AG20443 (cell line): ENCODE results near the gene FASTKD2.
A peak's percentile ranks its signal among the peaks of the same experiment; 100 is the strongest.
"Not testable (repeated sequence)": the region's sequence is repeated elsewhere in the genome, so short reads cannot be mapped to it uniquely, and the experiment has no call there.

Experiments used
- DNase-seq: peaks from one replicate; pipeline ENCODE4 v3.0.0; 2012; ENCODE audit warnings: low spot score, mixed read lengths

Gene FASTKD2

GRCh38 chr2:206790311-206790935, 25.0 kb downstream of the FASTKD2 start:
- DNase-seq, result peak; percentile 24

DNA sequence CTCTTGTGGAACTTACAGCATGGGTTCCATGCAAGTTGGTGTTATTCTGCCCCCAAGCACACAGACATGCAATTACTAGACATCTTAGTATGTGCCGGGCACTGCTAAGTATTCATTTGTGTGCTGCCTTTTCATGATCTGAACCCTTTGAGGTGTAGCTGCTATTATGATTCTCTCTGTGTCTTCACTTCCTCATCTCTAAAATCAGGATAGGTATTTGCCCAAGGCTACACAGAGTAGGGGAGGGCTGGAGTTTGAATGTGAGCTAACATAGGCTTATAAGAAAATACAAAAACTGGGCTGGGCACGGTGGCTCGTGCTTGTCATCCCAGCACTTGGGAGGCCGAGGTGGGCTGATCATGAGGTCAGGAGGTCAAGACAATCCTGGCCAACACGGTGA, 27.2 kb downstream of the FASTKD2 start:
- DNase-seq, result no peak

DNA sequence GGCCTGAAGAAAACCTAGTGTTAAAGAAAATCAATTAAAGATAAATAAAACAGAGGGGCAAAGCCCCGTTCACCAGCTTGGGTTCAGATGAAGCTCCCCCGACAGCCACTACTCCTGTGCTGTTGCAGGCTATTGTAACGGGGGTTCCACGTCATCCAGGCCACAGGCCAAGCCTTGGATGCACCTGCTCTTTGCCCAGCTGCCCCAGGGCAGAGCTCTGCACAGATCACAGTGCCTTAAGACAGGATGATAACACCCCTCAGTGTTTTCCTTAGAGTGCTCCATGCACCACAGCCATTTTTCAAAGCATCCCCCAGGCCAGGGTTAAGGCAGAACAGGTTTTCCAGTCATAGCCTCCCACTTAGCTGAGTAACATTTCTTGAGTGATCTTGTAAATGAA, 32.0 kb downstream of the FASTKD2 start:
- DNase-seq, result no peak

- DNase-seq, result no peak
These were observed 32.6 kb downstream of the FASTKD2 start for GRCh38 chr2:206798000-206798399.

DNA sequence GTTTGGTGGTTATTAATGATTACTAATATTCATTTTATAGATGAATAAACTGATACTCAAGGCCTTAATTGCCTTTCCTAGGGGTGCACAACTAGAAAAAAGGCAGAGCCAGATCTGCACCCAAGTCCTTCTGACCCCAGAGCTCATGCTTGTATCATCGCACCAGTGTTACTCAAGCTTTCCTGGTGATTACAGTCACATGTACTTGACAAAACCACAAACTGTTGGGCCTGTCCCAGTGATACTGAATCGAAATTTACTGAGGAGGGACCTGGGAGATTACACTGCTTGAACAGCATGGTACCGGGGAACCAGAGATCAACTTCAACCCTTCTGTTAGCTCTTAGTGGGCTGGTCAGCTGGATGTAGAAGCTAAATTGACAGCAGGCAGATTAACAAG, 33.7 kb downstream of the FASTKD2 start:
- no peak for DNase-seq

DNA sequence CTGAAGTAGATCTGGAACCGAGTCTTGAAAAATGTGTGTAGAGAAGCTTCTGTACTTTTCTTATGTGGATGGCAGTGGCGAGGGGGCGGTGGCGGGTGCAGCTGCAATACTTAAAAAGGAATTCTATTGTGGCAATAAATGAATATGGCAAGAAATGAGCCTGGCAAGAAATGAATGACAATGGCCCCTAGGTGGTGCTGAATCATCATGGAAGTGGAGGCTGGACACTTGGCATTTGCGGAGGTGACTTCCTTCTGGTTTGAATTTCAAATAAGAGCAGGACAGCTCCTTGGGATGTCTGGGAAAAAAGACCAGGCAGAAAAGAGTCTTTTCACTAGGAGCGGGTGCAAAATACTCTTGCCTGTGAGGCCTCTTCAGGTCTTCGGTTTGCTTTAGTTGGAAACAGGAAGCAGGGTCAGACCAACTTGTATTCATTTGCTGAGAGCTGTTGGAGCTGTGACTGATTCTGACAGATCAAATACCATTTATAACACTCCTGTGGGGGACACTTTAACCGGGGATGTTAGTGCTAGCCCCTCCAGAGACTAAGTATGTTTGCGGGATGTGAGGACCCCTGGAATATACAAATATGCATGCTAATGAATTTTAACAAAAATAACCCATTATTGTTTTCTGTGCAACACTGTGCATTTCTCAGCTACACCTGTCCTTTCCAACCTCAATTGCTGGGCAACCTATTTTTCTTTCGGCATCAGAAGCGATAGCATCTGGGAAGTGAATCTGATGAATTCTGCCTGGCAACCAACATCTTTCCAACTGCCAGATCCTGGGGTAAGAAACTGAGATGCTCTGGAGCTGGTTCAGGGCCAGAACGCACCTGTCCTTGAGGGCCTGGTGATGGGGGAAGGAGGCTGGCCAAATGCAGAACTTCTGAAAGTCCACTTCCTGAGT, 35.4 kb downstream of the FASTKD2 start:
- peak; percentile 78 for DNase-seq

GRCh38 chr2:206801418-206802189, 36.2 kb downstream of the FASTKD2 start:
- DNase-seq, result no peak

DNA sequence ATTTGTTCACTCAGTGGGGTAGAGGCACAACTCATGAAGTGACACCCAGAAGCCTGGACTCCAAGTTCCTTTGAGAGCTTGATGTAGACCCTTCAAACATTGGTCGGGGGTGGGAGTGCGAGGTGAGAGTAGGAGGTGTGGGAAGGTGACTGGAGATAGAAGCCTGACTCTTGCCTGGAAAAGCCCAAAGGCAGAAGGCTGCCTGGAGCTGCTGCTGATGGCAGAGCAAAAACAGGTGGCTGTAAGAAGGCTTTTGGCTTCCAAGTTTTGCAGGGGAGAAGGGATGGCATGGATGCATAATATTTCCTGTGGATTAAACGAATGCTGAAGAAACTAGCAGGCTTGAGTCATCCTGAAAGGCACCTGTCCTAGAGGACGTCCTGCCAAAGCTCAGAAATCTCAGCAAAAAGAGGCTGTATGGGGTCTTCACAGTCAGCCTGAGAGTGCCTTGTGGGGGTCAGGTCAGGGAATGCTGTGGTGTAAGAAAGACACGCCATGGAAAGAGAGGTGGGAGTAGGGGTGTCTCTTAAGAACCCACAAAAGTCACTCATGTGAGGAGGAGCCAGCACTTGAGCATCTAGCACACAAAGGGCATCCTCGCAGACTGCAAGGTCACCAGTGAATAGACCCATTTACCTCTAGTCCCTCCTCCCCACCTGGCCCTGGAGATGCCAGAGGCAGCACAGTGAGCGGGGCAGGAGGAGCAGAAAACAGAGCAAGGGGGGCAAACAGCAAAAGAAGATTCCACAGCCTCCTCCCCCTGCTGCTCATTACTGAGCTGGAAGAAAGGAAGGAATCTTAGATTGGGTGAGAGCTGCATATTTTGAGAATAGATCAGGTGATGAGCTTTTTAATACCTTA, 37.5 kb downstream of the FASTKD2 start:
- no peak for DNase-seq

GRCh38 chr2:206804326-206804725, 38.9 kb downstream of the FASTKD2 start:
- DNase-seq, result peak; percentile 21

DNA sequence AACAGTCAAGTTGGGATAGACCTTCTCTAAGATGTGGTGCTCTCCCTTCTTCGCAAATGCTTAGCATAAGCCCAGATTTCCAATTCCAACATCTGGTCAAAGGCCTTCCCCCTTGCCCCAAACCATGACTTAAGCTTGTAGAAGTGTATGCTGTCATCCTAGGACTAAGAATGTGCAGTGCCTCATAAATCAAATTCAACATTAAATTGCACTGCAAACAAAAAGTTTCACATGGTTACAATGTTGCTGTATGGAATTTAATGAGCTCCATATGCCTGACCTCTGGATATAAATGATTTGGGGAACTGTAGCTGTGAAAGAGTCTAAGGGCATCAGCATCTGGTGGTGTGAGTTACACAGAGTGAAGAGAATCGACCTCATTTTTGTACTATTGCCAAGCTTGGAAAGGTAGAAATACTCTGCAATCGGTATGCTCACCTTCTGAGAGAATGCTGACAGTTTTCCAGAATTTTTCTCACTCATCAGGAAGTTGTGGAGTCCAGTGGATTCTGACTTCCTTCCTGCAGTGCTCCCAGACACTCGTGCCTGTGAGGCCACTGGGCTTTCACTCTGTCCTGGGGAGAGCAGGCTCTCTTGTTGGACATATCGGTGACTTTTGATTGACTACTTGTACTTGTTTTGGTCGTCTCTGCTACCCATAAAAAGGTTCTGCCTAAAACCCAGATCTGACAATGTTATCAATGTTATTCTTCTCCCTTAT, 40.6 kb downstream of the FASTKD2 start:
- no peak for DNase-seq

GRCh38 chr2:206807624-206808023, 42.2 kb downstream of the FASTKD2 start:
- DNase-seq, result not testable (repeated sequence)

- DNase-seq, result not testable (repeated sequence)
These were observed 47.1 kb downstream of the FASTKD2 start for GRCh38 chr2:206812471-206812870.

DNA sequence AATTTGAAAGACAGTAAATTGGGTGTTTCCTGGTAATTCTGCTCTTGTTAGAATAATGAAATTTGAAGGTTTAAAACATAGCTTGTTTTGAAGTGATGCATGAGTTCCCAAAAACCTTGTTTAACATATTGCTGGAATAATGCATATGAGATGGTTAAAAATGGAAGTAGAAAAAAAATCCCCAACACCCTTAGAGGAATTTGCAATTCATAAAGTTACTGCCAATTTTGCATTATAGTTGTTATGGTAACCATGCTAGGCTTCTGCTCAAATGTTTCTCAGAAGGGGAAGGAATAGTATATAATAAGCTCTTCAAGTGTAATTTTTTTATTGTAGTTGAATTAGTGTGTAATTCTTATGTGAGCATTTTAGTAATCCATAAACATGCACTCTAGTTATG, 49.1 kb downstream of the FASTKD2 start:
- DNase-seq, result no peak

DNA sequence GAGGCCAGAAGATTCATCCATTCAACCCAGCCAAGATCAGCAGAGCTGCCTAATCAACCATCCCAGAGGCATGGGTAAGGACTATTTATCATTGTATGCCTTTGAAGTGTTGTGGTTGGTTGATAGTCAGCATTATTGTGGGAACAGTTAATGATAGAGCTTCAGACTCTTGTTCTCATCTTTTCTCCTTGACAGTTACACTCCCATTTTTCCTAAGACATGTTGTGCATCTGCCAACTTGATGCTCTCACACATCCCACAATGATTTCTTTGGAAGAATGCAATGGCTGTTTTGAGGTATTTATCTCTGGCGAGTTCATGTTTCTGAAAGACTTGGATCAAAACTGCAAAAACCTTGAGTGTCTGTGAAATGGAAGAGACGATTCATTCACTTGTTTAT, 55.4 kb downstream of the FASTKD2 start:
- no peak for DNase-seq

DNA sequence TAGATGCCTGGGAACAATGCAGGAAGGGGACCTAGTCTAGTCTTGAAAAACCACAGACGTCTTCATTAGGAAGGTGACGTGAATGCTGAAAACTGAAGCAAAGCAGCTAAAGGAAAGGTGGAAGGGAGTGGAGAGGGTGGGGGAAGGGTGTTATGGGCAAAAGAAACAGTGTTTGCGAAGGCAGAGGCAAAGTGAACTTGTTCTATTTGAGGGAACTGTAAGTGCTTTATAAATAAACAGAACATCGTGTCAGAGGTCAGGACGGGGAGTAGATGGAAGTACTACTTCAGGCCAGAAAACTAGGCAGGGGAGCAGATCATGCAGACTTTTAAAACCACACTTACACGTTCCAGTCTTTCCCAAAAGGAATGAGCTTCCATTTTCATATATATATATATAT, 57.8 kb downstream of the FASTKD2 start:
- no peak for DNase-seq

DNA sequence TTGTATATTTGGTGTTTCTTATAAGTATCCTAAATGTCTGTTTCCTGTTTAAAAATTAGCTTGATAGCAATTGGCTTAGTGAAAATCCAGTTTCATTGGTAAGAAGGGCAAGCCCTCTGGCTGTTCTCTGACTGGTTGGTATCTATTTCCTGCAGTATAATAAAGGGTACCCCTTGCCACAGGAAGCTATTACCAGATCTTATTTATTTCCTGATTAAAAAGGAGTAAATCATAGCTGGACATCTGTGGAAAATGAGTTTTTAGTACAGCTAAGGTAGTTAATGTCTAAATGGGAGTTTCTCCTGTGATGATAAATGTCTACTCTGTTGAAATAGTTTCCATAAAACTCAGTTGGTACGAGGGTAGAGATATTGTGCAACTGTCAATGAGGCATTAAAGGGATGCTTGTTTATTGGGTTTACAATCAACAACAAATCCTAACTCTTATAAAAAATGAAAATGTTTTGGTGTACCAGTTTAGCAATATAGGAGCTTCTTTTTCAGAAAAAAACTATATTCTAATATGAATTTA, 58.7 kb downstream of the FASTKD2 start:
- DNase-seq, result no peak

DNA sequence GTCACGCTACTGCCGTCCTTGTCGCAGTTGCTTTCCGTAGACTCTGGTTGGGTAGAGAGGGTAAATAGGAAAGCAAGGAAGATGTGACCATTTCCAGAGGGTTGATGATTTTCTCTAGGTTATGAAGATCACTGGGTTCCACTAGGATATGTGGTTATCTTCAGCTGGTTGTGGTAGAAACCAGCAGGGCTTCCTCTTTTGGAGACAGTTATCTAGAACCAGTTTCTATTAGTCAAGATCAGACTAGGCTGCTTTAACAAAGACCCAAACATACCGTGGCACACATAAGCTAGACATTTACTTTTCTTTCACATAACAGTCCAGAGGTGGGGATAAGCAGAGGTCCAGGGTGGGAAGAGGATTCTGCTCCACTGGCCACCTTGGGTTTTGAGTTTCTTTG, 59.6 kb downstream of the FASTKD2 start:
- DNase-seq, result no peak

- DNase-seq, result no peak
These were observed 66.1 kb downstream of the FASTKD2 start for GRCh38 chr2:206831442-206831995.

DNA sequence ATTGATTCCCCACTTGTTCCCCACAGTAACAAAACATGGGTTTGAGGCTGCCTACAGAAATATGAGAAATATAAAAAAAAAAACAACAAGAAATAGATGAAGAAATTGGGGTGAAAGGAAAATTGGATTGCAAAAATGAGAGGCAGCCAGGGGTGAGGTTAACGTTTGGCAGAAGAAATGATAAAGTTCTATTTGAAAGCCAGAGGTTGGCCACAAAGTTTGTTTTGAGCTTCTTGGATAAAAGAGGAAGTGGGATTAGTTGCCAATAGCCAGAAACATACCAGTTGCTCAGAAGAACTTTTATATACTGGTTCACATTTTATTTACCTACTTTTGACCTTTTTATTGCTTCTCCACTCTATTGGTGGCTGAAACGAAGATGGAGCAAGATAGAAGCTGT, 67.5 kb downstream of the FASTKD2 start:
- DNase-seq, result no peak

- no peak for DNase-seq
These were observed 67.9 kb downstream of the FASTKD2 start for GRCh38 chr2:206833291-206833690.

DNA sequence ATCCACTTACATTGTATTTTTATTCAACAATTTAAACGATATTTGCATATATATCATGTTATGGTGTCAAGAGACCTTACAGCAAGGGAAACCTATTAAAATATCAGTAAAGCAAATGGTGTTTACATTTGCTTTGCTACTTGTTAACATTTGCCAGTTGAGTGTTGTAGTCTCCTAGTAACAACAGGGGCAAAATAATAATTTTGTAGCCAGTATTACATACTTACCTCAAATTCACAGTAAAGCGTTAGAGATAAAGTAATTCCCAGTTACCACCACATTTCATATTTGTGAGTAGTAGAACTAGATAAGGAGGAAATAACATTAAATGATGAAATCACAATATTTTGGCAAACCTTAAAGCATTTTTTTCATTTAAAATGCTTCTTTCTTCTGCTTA, 71.3 kb downstream of the FASTKD2 start:
- DNase-seq, result no peak
